ENCODE data around the gene PAX6. TPM values are rescaled to one million over a fixed set of nuclear protein-coding genes. Genes with fewer than 3 reads are reported as not detected.
A peak's percentile ranks its signal among the peaks of the same experiment; 100 is the strongest.

PAX6 gene
- total RNA-seq (2022): 0.43 and 0.74 TPM in 2 replicates
- Bru-seq, nascent RNA: percentile 9 among the genes with signal in this experiment
- BruChase-seq, experiment 1, labeled RNA remaining after a 2-hour chase: percentile 3 among the genes with signal in this experiment
- BruChase-seq, experiment 2, labeled RNA remaining after a 6-hour chase: percentile 9 among the genes with signal in this experiment
- long read RNA-seq: 0 reads

- CTCF ChIA-PET: no interaction called here
- peak within 1 kb of the TSS; percentile 88 for H3K4me3 Mint-ChIP-seq (ENCODE audit: unreplicated experiment)
- TF ChIP-seq CTCF (IDR thresholded peaks at IDR 0.05; ENCODE audit: insufficient read depth in 1 of 2, low read depth in 1 of 2, low read length in 1 of 2, severe bottlenecking in 1 of 2, unreplicated experiment in 1 of 2): no peak
- H3K27ac Mint-ChIP-seq (ENCODE audit: unreplicated experiment): no peak within 1 kb of the TSS
- no peaks in the 10 kb centered on the region for H3K9me3 Mint-ChIP-seq (ENCODE audit: unreplicated experiment)
- H3K36me3 Mint-ChIP-seq (ENCODE audit: insufficient read depth, unreplicated experiment): peaks cover 16% of the 10 kb centered on the region
- peaks cover 21% of the 10 kb centered on the region for H3K4me1 Mint-ChIP-seq (ENCODE audit: low read depth, unreplicated experiment)
- POLR2A ChIA-PET: no interaction called here
- peaks cover 26% of the 10 kb centered on the region for H3K27me3 ChIP-seq (replicated peaks; ENCODE audit: control insufficient read depth, insufficient read depth, low read length)
- intact Hi-C loops (cut with micrococcal nuclease; ENCODE audit: unreplicated experiment): loop anchor here (10.0 kb wide), 2 partner anchors 306 to 774 kb away; partner anchors contain the start of genes EIF3M, ELP4 and IMMP1L
- H3K9me3 ChIP-seq: no peaks in the 10 kb centered on the region
- H3K36me3 ChIP-seq (ENCODE audit: control insufficient read depth, insufficient read depth, low read length): no peaks in the 10 kb centered on the region; the same call in 1 of the 2 replicates
- peaks cover 27% of the 10 kb centered on the region for H3K4me1 ChIP-seq
- peak within 1 kb of the TSS; percentile 28 for H3K4me3 ChIP-seq (ENCODE audit: low read depth, low read length)
- peaks cover 48% of the 10 kb centered on the region for H3K27me3 Mint-ChIP-seq (ENCODE audit: insufficient read depth, unreplicated experiment)
- peak; percentile 61 to 73 for DNase-seq
- BruUV-seq (replicated peaks): no TSS peak
Measured at GRCh38 chr11:31810779-31811647, at the start of gene PAX6. PAX6 (minus strand) TSS chr11:31811322; CDS start chr11:31806411, 4,911 bp downstream.

- H3K9me3 Mint-ChIP-seq (ENCODE audit: unreplicated experiment): no peaks in the 10 kb centered on the region
- peaks cover 30% of the 10 kb centered on the region for H3K27me3 Mint-ChIP-seq (ENCODE audit: insufficient read depth, unreplicated experiment)
- H3K4me1 Mint-ChIP-seq (ENCODE audit: low read depth, unreplicated experiment): no peaks in the 10 kb centered on the region
- POLR2A ChIA-PET: no interaction called here
- H3K36me3 Mint-ChIP-seq (ENCODE audit: insufficient read depth, unreplicated experiment): no peaks in the 10 kb centered on the region
- no peaks in the 10 kb centered on the region for H3K4me1 ChIP-seq
- BruUV-seq (replicated peaks): no TSS peak
- DNase-seq: no peak
- no peaks in the 10 kb centered on the region for H3K27me3 ChIP-seq (replicated peaks; ENCODE audit: control insufficient read depth, insufficient read depth, low read length)
- intact Hi-C loops (cut with micrococcal nuclease; ENCODE audit: unreplicated experiment): no loop called here
- no peaks in the 10 kb centered on the region for H3K36me3 ChIP-seq (ENCODE audit: control insufficient read depth, insufficient read depth, low read length)
- H3K27ac Mint-ChIP-seq (ENCODE audit: unreplicated experiment): no peak overlapping the region
- H3K4me3 ChIP-seq (ENCODE audit: low read depth, low read length): no peak overlapping the region
- H3K4me3 Mint-ChIP-seq (ENCODE audit: unreplicated experiment): no peak overlapping the region
- H3K9me3 ChIP-seq: no peaks in the 10 kb centered on the region
- TF ChIP-seq CTCF (IDR thresholded peaks at IDR 0.05; ENCODE audit: insufficient read depth in 1 of 2, low read depth in 1 of 2, low read length in 1 of 2, severe bottlenecking in 1 of 2, unreplicated experiment in 1 of 2): no peak
- CTCF ChIA-PET: no interaction called here
Measured at GRCh38 chr11:31860391-31860790, 49.3 kb upstream of the PAX6 start.

GRCh38 chr11:31856248-31856647, 45.1 kb upstream of the PAX6 start:
- ChIA-PET POLR2A (no interaction called here), CTCF (no interaction called here)
- no peaks in the 10 kb centered on the region for H3K4me1 Mint-ChIP-seq (ENCODE audit: low read depth, unreplicated experiment)

More at GRCh38 chr11:31856248-31856647, 45.1 kb upstream of the PAX6 start:
- intact Hi-C loops (cut with micrococcal nuclease; ENCODE audit: unreplicated experiment): no loop called here
- no peaks in the 10 kb centered on the region for H3K36me3 Mint-ChIP-seq (ENCODE audit: insufficient read depth, unreplicated experiment)
- H3K9me3 ChIP-seq: no peaks in the 10 kb centered on the region
- H3K4me1 ChIP-seq: no peaks in the 10 kb centered on the region
- H3K27ac Mint-ChIP-seq (ENCODE audit: unreplicated experiment): no peak overlapping the region
- H3K4me3 Mint-ChIP-seq (ENCODE audit: unreplicated experiment): no peak overlapping the region
- no peak for TF ChIP-seq CTCF (IDR thresholded peaks at IDR 0.05; ENCODE audit: insufficient read depth in 1 of 2, low read depth in 1 of 2, low read length in 1 of 2, severe bottlenecking in 1 of 2, unreplicated experiment in 1 of 2)
- no TSS peak for BruUV-seq (replicated peaks)
- peaks cover 21% of the 10 kb centered on the region for H3K27me3 Mint-ChIP-seq (ENCODE audit: insufficient read depth, unreplicated experiment)
- no peak for DNase-seq
- no peaks in the 10 kb centered on the region for H3K27me3 ChIP-seq (replicated peaks; ENCODE audit: control insufficient read depth, insufficient read depth, low read length)
- H3K4me3 ChIP-seq (ENCODE audit: low read depth, low read length): no peak overlapping the region
- no peaks in the 10 kb centered on the region for H3K9me3 Mint-ChIP-seq (ENCODE audit: unreplicated experiment)
- no peaks in the 10 kb centered on the region for H3K36me3 ChIP-seq (ENCODE audit: control insufficient read depth, insufficient read depth, low read length)
